ENCODE data around the gene AP5S1.

Gene AP5S1, protein sequence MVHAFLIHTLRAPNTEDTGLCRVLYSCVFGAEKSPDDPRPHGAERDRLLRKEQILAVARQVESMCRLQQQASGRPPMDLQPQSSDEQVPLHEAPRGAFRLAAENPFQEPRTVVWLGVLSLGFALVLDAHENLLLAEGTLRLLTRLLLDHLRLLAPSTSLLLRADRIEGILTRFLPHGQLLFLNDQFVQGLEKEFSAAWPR

GRCh38 chr20:3820048-3820900 is at the start of gene AP5S1:
AP5S1 (plus strand) TSS chr20:3820547; CDS start chr20:3822118, 1,571 bp downstream.
- peaks cover 12% of the 10 kb centered on the region for H3K4me1 ChIP-seq (ENCODE audit: control insufficient read depth, insufficient read depth, low read length)
- no peaks in the 10 kb centered on the region for H3K27me3 ChIP-seq (ENCODE audit: control insufficient read depth, insufficient read depth, low read length)
- no peaks in the 10 kb centered on the region for H3K9me3 ChIP-seq (ENCODE audit: control insufficient read depth, insufficient read depth, low read length)
- peaks cover 16% of the 10 kb centered on the region for H3K36me3 ChIP-seq (ENCODE audit: control insufficient read depth, insufficient read depth, low read length)
- H3K9ac ChIP-seq (ENCODE audit: low read depth, low read length), result peak within 1 kb of the TSS; percentile 98
- peak within 1 kb of the TSS; percentile 96 for H3K27ac ChIP-seq (ENCODE audit: low read depth, low read length)
- H3K4me3 ChIP-seq (ENCODE audit: low read depth, low read length), result peak within 1 kb of the TSS; percentile 95

DNA sequence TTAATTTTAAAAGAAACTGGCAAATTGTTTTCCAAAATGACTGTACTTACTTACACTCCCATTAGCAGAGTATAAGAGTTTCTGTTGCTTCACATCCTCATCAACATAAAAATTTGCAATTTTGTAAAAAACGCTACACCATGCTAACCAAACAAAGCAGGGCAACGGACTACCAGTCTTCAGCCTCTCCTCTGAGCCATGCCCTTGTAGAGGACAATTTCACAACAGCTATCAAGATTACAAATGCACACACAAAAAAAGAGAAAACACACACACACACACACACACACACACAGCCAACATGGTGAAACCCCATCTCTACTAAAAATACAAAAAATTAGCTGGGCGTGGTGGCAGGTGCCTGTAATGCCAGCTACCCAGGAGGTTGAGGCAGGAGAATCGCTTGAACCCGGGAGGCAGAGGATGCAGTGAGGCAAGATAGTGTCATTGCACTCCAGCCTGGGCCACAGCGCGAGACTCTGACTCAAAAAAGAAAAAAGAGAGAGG is 48.7 kb upstream of the AP5S1 start:
- Histone ChIP-seq H3K9me3 (ENCODE audit: control insufficient read depth, insufficient read depth, low read length) (no peaks in the 10 kb centered on the region), H3K27ac (ENCODE audit: low read depth, low read length) (no peak overlapping the region), H3K4me1 (ENCODE audit: control insufficient read depth, insufficient read depth, low read length) (peaks cover 7% of the 10 kb centered on the region; the same call in 1 of the 2 replicates), H3K4me3 (ENCODE audit: low read depth, low read length) (no peak overlapping the region), H3K9ac (ENCODE audit: low read depth, low read length) (no peak overlapping the region), H3K36me3 (ENCODE audit: control insufficient read depth, insufficient read depth, low read length) (no peaks in the 10 kb centered on the region), H3K27me3 (ENCODE audit: control insufficient read depth, insufficient read depth, low read length) (peaks cover 11% of the 10 kb centered on the region)

DNA sequence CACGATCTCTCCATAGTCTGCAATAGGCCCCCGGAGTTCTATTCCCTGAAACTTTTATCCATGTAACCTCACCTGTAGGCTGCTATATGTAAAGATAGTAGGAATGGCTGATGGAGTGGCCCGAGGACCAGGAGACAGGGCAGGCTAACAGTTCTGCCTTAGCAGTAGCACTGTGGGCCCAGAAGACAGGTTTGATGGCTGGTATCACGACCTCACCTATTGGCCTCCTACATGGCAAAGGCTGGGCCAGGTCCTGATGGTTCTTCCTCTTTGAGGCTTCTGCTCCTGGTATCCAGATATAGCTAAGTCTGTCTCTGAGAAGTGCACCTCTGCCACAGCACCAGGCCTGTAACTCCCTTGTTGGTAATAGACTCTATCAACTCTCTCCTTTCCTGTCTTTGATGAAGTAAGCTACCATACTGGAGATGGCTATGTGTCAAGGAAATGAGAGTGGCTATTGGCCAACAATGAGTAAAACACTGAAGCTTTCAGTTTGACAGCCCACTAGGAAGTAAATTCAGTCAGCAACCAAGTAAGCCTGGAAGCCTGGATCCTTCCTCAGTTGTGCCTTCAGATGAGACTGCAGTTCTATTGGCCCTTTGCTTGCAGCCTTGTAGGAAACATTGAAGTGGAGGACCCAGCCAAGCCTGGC is 44.8 kb upstream of the AP5S1 start:
- Histone ChIP-seq H3K9ac (ENCODE audit: low read depth, low read length) (no peak overlapping the region), H3K4me3 (ENCODE audit: low read depth, low read length) (no peak overlapping the region), H3K9me3 (ENCODE audit: control insufficient read depth, insufficient read depth, low read length) (no peaks in the 10 kb centered on the region), H3K27ac (ENCODE audit: low read depth, low read length) (no peak overlapping the region), H3K36me3 (ENCODE audit: control insufficient read depth, insufficient read depth, low read length) (no peaks in the 10 kb centered on the region), H3K27me3 (ENCODE audit: control insufficient read depth, insufficient read depth, low read length) (peaks cover 42% of the 10 kb centered on the region), H3K4me1 (ENCODE audit: control insufficient read depth, insufficient read depth, low read length) (peaks cover 10% of the 10 kb centered on the region)

- H3K4me3 ChIP-seq (ENCODE audit: low read depth, low read length), result peak overlapping the region; percentile 69
- H3K36me3 ChIP-seq (ENCODE audit: control insufficient read depth, insufficient read depth, low read length), result no peaks in the 10 kb centered on the region
- peaks cover 44% of the 10 kb centered on the region for H3K27me3 ChIP-seq (ENCODE audit: control insufficient read depth, insufficient read depth, low read length)
- no peak overlapping the region for H3K9ac ChIP-seq (ENCODE audit: low read depth, low read length)
- peaks cover 10% of the 10 kb centered on the region for H3K4me1 ChIP-seq (ENCODE audit: control insufficient read depth, insufficient read depth, low read length)
- H3K27ac ChIP-seq (ENCODE audit: low read depth, low read length), result no peak overlapping the region
- no peaks in the 10 kb centered on the region for H3K9me3 ChIP-seq (ENCODE audit: control insufficient read depth, insufficient read depth, low read length)
Observed at GRCh38 chr20:3777381-3777715, 43.0 kb upstream of the AP5S1 start.

- peaks cover 44% of the 10 kb centered on the region for H3K27me3 ChIP-seq (ENCODE audit: control insufficient read depth, insufficient read depth, low read length)
- H3K4me3 ChIP-seq (ENCODE audit: low read depth, low read length), result peak overlapping the region; percentile 69
- peak overlapping the region; percentile 32; the same call in 1 of the 2 replicates for H3K9ac ChIP-seq (ENCODE audit: low read depth, low read length)
Observed at GRCh38 chr20:3777716-3778629, 42.4 kb upstream of the AP5S1 start.

DNA sequence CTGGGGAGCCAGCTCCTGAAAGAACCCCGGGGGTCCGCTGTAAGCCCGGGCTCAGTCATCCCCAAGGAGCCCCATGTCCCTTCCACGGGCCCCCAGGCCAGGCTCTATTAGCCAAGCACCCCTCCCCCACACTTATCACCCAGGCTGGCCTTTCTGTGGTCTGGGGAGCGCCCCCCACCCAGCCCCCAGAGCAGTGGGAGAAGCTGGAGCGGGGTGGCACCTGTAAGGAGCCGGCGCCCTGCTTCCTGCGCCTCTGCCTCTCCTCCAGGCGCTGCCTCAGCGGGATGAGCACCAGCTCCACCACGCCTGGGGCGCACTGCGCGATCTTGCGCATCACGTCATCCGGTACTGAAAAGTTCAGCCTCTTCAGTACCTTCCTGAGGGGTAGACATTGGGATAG is 41.4 kb upstream of the AP5S1 start:
- peaks cover 10% of the 10 kb centered on the region for H3K4me1 ChIP-seq (ENCODE audit: control insufficient read depth, insufficient read depth, low read length)
- H3K9me3 ChIP-seq (ENCODE audit: control insufficient read depth, insufficient read depth, low read length), result no peaks in the 10 kb centered on the region
- H3K9ac ChIP-seq (ENCODE audit: low read depth, low read length), result no peak overlapping the region
- H3K27ac ChIP-seq (ENCODE audit: low read depth, low read length), result no peak overlapping the region
- peaks cover 44% of the 10 kb centered on the region for H3K27me3 ChIP-seq (ENCODE audit: control insufficient read depth, insufficient read depth, low read length)
- H3K4me3 ChIP-seq (ENCODE audit: low read depth, low read length), result no peak overlapping the region
- no peaks in the 10 kb centered on the region for H3K36me3 ChIP-seq (ENCODE audit: control insufficient read depth, insufficient read depth, low read length)

More at GRCh38 chr20:3777716-3778629, 42.4 kb upstream of the AP5S1 start:
- H3K9me3 ChIP-seq (ENCODE audit: control insufficient read depth, insufficient read depth, low read length), result no peaks in the 10 kb centered on the region
- peaks cover 10% of the 10 kb centered on the region for H3K4me1 ChIP-seq (ENCODE audit: control insufficient read depth, insufficient read depth, low read length)
- H3K36me3 ChIP-seq (ENCODE audit: control insufficient read depth, insufficient read depth, low read length), result no peaks in the 10 kb centered on the region
- no peak overlapping the region for H3K27ac ChIP-seq (ENCODE audit: low read depth, low read length)

DNA sequence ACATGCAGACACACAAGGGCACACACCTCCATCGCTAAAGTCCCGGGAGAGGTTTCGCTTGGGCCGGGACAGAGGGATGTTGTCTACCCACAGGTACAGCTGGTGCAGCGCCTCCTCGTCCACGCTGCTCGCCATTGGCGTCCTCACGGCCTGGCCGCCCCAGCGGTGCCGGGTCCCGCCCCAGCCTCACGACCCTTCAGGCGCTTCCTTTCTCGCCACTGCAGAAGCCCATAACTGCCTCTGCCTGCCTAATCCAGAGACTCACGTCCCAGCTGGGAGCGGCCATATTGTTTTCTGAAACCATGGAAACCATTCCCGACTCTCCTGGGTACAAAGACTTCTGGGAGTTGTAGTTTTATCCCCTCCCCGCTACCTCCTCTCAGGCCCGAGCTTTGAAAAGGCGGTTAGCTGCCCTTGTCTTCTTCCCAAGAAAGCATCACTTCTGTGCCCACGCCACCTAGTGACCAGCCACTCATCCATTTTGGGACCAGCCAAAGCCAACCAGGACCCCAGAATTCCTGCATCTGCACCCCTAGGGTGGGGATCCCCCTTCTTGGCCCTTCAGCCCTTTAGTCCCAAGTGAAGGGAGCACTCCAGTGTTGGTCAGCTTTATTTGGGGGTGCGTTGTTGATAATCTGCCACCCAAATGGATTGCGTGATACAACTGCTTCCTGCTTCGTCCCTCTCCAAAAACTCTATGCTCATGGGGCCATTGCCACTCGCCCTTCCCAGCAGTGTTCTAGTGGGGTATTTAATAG is 39.0 kb upstream of the AP5S1 start, which contains the start of gene SPEF1:
SPEF1 (minus strand) TSS at position 296 of the 758 bp plus-strand sequence; CDS start at position 135, 161 bp downstream.
- H3K4me3 ChIP-seq (ENCODE audit: low read depth, low read length), result peak within 1 kb of the TSS; percentile 61
- peaks cover 3% of the 10 kb centered on the region; the same call in 1 of the 2 replicates for H3K36me3 ChIP-seq (ENCODE audit: control insufficient read depth, insufficient read depth, low read length)
- no peak within 1 kb of the TSS for H3K9ac ChIP-seq (ENCODE audit: low read depth, low read length)
- H3K27ac ChIP-seq (ENCODE audit: low read depth, low read length), result peak within 1 kb of the TSS; percentile 34
- peaks cover 36% of the 10 kb centered on the region for H3K27me3 ChIP-seq (ENCODE audit: control insufficient read depth, insufficient read depth, low read length)
- no peaks in the 10 kb centered on the region for H3K9me3 ChIP-seq (ENCODE audit: control insufficient read depth, insufficient read depth, low read length)
- H3K4me1 ChIP-seq (ENCODE audit: control insufficient read depth, insufficient read depth, low read length), result peaks cover 10% of the 10 kb centered on the region

DNA sequence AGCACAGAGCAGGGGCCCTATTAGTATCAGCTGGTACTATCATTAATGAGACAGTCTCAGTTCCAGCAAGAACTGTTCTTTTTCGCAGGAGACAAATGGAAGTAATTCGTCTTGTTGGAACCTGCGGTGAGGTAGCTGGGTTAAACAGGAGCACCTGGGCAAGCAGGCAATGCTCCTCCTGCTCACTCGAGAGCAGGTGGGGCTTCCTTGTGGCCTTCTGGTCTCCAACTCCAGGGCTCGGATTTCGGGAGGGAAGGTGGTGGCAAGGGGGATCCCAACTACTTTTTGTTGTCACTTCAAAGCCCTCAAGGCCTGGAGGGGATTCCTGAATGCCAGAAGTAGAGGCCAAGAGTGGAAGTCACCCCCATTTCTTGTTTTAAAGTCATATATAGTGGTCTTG is 37.8 kb upstream of the AP5S1 start:
- H3K9ac ChIP-seq (ENCODE audit: low read depth, low read length), result no peak overlapping the region
- no peak overlapping the region for H3K27ac ChIP-seq (ENCODE audit: low read depth, low read length)

DNA sequence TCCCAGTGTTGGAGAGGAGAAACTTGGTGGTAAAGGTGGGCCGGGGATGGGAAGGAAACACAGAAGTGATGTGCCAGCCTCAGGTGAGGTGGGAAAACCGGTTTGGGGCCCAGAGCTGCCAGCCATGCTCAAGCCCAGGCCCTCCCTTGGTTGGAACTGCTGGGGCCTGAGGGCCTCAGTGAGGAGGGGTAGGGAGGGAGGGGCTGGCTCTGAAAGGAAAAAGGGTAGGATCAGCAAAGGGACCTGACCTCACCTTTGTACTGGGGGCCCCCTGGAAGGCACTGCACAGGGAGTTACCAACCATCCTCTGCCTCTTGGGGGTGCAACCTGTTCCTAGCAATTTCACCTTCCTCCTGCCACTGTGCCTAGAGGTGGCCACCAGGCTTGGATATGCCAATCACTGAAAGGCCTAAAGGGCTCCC is 37.3 kb upstream of the AP5S1 start:
- H3K4me3 ChIP-seq (ENCODE audit: low read depth, low read length), result no peak overlapping the region
- H3K9ac ChIP-seq (ENCODE audit: low read depth, low read length), result no peak overlapping the region
- H3K4me1 ChIP-seq (ENCODE audit: control insufficient read depth, insufficient read depth, low read length), result peaks cover 6% of the 10 kb centered on the region
- H3K27ac ChIP-seq (ENCODE audit: low read depth, low read length), result no peak overlapping the region
- peaks cover 3% of the 10 kb centered on the region; the same call in 1 of the 2 replicates for H3K36me3 ChIP-seq (ENCODE audit: control insufficient read depth, insufficient read depth, low read length)
- H3K27me3 ChIP-seq (ENCODE audit: control insufficient read depth, insufficient read depth, low read length), result peaks cover 24% of the 10 kb centered on the region
- no peaks in the 10 kb centered on the region for H3K9me3 ChIP-seq (ENCODE audit: control insufficient read depth, insufficient read depth, low read length)

More for the DNA sequence above, 37.8 kb upstream of the AP5S1 start:
- no peaks in the 10 kb centered on the region for H3K9me3 ChIP-seq (ENCODE audit: control insufficient read depth, insufficient read depth, low read length)
- peaks cover 6% of the 10 kb centered on the region for H3K4me1 ChIP-seq (ENCODE audit: control insufficient read depth, insufficient read depth, low read length)
- H3K36me3 ChIP-seq (ENCODE audit: control insufficient read depth, insufficient read depth, low read length), result peaks cover 3% of the 10 kb centered on the region; the same call in 1 of the 2 replicates
- H3K27me3 ChIP-seq (ENCODE audit: control insufficient read depth, insufficient read depth, low read length), result peaks cover 24% of the 10 kb centered on the region
- no peak overlapping the region for H3K4me3 ChIP-seq (ENCODE audit: low read depth, low read length)
